GM21390 (cell line): ENCODE measurements around the gene HIGD1B.

ENCODE experiments used
- ATAC-seq: cut with Tn5 transposase; IDR thresholded peaks from one replicate; pipeline ENCODE4 v1.9.1; 2021; ENCODE audit not compliant: unreplicated experiment

Gene HIGD1B

DNA sequence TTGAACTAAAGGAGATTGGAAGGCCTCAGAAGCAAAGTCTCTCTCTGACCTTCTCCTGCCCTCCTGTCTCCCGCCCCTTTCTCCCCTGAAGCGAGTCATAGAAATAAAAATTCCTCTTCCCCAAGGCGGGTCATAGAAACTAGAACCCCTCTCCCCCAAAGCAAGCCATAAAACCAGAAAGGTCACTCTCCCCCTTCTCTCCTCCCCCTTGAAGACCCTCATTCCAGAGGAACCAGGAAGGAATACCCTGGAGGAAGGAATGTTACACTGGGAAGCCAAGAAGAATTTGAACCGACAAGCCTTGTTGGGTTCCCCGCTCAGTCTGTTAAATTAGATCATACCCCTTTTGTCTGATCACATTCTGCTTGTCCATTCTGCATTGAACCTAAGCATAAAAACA, 14.9 kb upstream of the HIGD1B start:
- ATAC-seq = no peak

- ATAC-seq = no peak
Observed at GRCh38 chr17:44837196-44837595, 10.5 kb upstream of the HIGD1B start.

DNA sequence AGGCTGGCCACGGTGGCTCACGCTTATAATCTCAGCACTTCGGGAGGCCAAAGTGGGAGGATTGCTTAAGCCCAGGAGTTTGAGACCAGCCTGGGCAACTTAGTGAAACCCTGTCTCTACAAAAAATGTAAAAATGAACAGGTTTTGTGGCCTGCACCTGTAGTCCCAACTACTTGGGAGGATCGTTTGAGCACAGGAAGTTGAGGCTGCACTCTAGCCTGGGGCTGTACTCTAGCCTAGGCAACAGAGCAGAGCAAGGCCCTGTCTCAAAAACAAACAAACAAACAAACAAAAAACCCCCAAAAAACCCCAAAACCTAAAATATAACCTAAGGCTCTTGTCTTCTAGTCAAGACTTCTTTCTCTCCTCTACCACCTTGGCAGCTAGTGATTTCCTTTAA, 7.4 kb upstream of the HIGD1B start:
- ATAC-seq = no peak

- ATAC-seq = no peak
Observed at GRCh38 chr17:44840936-44841335, 6.7 kb upstream of the HIGD1B start.

DNA sequence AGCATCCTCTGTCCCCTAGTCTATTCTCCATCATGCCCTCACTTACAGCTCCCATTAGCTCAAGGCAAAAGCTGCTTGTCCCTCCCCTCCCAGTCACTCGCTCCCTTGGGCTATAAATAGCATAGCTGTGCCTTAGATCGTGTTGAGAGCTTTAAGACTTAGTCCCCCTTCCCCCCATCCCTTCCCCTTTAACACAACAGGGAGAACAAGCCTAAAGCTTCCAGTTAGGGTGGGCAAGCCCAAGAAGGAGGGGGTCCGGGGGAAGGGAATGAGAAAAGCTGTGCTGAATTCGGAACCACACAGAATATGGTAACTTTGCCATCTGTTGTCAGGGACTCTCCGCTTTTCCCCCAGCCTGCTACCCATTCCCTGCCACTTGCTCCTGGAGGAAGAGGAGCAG, 4.9 kb upstream of the HIGD1B start:
- ATAC-seq = no peak

DNA sequence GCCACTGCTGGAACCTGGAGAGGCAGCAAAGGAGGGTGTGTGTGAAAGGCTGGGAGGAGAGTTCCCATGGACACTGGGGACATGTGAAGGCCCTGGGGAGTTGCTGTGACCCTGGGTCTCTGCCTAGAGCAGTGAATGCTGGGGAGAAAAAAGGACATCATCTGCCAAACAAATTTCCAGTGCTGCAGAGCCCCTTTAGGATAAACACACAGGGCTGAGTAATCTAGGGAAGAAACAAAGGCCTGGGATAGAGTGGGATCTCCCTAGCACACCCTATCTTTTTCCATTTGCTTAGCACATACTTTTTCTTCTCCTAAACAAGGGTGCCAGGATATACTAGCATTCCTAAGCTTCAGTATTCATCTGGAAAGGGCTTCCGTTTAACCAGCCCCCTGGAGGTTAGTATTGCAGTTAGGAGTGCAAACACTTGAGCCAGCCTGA, 3.3 kb upstream of the HIGD1B start:
- ATAC-seq = no peak

- ATAC-seq = no peak
Observed at GRCh38 chr17:44846206-44846605, 1.5 kb upstream of the HIGD1B start.

DNA sequence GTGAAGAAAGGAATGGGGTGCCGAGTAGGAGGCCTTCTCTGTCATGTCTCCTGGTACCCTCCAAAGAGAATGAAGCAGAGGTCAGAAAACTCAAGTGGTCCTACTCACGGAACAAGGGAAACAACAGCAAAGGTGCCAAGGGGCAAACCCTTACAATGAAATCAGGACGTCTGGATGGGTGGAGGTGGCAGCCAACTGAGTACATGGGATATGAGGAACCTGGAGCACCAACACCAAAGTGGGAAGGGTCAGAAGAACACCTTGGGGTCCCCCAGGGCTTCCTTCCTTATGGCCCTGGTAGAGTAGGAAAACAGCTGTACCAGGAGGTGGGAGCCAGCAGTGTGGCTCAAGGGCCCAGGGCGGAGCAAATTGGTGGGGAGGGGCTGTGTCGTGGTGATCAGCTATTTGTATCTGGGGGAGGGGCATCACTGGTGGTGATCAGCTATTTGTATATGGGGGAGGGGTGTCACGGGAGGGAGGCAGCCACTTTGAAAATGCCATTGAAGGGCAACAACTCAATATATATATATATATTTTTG, 643 bp downstream of the HIGD1B start:
- no peak for ATAC-seq

DNA sequence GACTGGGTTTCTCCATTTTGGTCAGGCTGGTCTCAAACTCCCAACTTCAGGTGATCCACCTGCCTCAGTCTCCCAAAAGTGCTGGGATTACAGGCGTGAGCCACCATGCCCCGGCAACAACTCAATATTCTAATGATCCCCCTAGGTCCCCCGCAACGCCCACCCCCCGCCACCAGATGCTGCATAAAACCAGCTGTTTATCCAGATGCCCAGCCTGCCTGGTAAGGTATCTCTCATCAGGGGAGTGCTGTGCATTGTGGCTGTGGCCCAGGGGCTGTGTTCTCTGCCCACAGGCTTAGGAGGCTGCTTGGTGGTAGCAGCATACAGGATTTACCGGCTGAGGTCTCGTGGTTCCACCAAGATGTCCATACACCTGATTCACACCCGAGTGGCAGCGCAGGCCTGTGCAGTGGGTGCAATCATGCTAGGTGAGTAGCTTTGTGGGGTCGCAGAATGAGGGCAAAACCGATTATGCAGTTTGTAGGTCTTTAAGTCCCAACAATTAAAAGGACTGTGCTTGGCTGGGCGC, 1.3 kb downstream of the HIGD1B start:
- ATAC-seq = no peak

GRCh38 chr17:44850025-44850424, 2.3 kb downstream of the HIGD1B start:
- no peak for ATAC-seq

GRCh38 chr17:44850612-44851011, 2.9 kb downstream of the HIGD1B start:
- no peak for ATAC-seq

DNA sequence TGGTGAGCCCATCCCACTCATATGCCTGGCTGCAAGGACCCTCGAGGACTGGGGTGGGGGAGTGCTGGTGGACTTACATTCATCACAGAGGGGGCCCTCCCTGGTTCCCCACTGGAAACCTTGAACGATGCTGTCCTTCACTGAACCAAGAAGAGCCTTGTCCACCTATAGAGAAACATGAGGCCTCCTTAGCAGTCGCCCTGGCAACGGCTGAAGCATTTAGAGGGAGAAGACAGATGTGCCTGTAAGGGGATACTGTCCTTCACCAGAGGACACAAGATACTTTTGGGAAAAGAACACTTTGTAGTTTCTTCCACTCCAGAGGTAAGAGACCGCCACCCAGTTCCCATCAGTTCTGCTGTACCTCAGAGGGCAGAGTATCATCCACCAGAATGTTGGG, 6.5 kb downstream of the HIGD1B start:
- ATAC-seq = no peak

DNA sequence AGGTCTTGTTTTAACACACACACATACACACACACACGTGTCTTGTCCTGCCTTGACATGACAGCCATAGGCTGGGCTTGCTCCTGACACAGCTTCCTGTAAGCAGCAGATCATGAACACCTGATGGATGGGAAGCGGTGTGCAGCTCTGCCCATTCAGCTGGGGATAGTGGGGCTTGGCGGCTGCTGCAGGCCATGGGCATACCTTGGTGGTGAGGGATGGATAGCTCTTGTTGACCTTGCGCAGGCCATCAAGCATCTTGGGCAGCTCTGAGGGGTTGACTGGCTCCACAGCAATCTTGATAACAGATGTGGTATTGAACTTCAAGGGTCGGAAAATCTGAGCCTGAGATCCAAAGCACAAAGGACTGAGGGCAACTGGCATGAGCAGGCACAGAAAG, 12.0 kb downstream of the HIGD1B start:
- no peak for ATAC-seq

DNA sequence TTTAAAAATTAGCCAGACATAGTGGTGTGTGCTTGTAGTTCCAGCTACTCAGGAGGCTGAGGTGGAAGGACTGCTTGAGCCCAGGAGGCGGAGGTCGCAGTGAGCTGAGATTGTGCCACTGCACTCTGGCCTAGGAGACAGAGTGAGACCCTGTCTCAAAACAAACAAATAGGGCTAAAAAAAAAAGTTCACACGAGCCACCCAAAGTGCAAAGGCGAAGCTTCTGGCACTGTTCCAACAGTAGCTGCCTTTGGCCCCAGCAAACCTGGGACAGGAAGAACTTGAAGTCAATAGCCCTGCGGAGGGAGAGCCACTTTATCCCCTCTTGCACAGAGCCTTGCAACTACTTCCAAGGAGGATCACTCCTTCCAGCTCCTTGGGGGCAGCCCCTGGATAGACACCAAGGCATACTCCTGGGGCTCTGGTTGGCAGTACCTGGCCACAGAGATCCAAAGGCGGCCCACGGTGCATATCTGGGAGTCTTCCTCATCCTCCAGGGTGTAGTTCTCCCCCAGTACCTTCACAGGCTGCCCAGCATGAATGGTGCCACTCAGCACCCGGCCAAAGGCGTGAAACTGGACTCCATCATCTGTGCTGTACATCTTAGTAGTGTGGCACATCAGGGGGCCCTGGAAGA, 14.7 kb downstream of the HIGD1B start:
- no peak for ATAC-seq

GRCh38 chr17:44863061-44863918, 15.6 kb downstream of the HIGD1B start:
- no peak for ATAC-seq

GRCh38 chr17:44864831-44865230, 17.1 kb downstream of the HIGD1B start:
- ATAC-seq = no peak

- no peak for ATAC-seq
Observed at GRCh38 chr17:44865231-44865660, 17.6 kb downstream of the HIGD1B start.

DNA sequence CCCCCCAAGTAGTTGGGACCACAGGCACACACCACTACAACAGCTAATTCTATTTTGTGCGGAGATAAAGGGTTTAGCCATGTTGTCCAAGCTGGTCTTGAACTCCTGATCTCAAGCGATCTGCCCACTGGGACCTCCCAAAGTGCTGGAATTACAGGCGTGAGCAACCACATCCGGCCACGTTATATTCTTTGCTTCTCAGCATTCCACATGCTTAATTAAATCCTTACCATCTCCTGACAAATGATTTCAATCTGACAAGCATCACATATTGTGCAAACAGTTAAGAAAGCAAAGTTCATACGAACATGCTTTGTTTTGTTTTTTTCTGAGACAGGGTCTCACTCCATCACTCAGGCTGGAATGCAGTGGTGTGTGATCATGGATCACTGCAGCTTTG, 18.2 kb downstream of the HIGD1B start:
- no peak for ATAC-seq

- no peak for ATAC-seq
Observed at GRCh38 chr17:44867841-44868240, 20.2 kb downstream of the HIGD1B start.

DNA sequence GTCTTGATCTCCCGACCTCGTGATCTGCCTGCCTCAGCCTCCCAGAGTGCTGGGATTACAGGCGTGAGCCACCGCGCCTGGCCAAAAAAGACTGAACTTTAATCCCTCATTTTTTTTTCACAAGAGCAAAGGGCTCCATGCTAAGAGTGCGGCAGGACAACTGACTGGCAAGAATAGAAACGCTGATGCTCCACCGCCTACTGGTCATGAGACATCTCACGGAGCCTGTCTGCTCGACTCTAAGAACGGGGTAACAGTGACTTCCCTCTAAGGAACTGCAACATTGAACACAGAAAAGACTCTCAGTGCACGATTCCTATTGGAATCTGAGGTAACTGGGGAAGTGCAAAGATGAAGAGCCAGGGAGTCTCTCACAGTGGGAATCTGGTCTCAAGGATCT, 23.9 kb downstream of the HIGD1B start:
- no peak for ATAC-seq

DNA sequence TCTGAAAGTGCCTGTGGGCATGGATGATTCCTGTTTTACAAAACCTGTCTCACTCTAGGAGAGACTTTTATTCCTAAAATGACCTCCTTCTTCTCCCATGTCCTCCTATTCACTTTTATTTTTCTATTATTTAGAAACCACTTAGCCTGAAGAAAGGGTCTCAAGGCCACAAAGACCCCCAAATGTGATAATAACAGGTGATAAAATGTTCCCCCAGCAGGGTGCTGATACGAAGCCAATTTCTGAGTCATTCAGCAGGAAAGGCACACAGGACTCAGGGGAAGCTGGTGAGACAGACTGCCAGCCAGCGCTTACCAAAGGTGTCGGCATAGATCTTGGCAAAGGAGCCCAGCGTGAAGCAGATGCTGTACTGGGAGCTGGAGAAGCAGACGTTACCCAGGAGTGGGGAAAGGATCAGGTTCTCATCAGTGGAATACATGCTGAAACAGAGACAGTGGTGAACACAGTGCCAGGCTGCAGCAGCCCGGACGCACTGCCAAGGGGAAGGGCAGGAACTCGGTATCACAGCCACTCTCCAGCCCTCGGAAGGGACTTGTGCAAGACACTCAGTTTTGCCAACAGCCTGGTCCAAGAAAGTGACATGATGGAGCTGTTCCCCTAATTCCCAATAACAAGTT, 24.6 kb downstream of the HIGD1B start:
- no peak for ATAC-seq

GRCh38 chr17:44875761-44876160, 28.1 kb downstream of the HIGD1B start:
- no peak for ATAC-seq
